ENCODE measurements around the gene ELMO3.

DNA sequence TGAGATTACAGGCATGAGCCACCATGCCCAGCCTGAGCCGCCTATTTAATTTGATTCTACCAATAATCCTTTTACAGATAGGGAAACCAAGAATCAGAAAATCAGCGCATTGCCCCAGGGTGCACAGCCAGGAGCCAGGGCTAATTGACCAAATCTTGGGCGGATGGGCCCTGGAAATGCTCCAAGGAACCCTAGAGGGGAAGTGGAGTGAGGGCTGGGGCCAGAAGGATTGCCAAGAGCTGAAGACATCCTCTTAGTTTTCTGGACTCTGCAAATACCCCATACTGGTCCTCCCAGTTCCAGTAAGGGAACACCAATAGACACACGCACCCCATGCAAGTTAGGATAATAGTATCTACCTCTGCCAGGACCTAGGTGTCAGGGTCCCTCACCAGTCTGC, 44.5 kb downstream of the ELMO3 start:
- TF ChIP-seq, protein P1, sequence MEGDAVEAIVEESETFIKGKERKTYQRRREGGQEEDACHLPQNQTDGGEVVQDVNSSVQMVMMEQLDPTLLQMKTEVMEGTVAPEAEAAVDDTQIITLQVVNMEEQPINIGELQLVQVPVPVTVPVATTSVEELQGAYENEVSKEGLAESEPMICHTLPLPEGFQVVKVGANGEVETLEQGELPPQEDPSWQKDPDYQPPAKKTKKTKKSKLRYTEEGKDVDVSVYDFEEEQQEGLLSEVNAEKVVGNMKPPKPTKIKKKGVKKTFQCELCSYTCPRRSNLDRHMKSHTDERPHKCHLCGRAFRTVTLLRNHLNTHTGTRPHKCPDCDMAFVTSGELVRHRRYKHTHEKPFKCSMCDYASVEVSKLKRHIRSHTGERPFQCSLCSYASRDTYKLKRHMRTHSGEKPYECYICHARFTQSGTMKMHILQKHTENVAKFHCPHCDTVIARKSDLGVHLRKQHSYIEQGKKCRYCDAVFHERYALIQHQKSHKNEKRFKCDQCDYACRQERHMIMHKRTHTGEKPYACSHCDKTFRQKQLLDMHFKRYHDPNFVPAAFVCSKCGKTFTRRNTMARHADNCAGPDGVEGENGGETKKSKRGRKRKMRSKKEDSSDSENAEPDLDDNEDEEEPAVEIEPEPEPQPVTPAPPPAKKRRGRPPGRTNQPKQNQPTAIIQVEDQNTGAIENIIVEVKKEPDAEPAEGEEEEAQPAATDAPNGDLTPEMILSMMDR (IDR thresholded peaks at IDR 0.05; ENCODE audit: low read depth, low read length, poor library complexity, severe bottlenecking) = no peak
- no peak for TF ChIP-seq EZH2phosphoT487 (IDR thresholded peaks at IDR 0.05; ENCODE audit: borderline replicate concordance, low read length)
